ENCODE results near the gene RXRB.

The RXRB gene

DNA sequence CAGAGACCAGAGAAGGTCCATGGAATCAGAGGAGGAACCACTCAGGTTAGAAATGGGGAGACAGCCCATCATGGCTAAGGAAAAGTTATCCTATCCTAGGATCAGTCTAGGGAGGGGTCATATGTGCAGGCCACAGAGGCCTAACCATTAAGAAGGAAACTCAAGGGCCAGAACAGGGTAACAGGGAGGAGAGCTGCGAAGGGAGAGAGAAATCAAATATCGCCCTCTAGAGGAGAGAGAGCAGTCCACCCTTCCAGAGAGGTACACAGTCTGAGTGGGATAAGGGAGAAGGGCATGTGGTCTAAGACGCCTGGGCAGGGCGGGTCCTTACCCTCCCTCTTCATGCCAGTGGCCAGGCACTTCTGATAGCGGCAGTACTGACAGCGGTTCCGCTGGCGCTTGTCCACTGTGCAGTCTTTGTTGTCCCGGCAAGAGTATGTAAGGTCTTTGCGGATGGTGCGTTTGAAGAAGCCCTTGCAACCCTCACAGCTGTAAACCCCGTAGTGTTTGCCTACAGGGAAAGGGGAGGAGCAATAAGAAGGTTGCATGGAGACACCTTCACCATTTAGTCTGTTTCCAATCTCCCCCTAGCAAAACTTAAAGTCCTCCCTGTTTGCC lies 2.9 kb downstream of the RXRB start:
- peak; percentile 80 for DNase-seq (ENCODE audit: low spot score)

DNA sequence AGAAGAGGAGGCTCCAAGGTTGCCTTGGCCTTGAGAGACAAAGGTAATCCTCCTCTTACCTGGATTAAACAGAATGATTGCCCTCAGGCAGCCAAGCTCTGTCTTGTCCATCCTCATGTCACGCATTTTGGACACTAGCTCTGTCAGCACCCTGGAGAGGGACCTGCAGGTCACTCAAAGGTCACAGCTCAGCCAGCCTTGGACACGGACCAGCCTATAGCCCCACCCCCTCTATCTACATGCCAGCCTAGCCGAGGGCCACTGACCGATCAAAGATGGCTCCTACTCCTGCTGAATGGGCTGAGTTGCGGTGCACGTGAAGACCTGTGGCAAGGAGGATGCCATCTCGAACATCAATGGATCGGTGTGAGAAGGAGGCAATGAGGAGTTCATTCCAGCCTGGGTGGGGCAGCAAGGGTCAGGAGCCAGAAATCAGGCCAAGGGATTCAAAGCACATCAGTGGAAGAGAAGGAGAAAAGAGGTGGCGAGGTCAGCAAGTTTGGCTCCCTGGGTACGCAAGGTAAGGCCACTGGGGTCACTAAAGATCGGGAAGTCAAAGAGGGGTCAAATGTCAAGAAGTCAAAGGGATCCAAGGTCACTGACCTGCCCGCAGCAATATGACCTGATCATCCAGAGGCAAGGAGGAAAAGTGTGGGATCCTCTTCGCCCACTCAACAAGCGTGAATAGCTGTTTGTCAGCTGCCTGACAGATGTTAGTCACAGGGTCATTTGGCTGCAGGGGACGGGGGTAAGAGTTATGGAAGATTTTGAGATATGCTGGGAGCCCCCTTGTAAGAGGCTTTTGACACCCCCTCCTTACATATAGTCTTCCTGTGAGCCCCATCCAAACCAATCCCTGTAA lies 4.9 kb downstream of the RXRB start:
- DNase-seq (ENCODE audit: low spot score), result no peak

DNA sequence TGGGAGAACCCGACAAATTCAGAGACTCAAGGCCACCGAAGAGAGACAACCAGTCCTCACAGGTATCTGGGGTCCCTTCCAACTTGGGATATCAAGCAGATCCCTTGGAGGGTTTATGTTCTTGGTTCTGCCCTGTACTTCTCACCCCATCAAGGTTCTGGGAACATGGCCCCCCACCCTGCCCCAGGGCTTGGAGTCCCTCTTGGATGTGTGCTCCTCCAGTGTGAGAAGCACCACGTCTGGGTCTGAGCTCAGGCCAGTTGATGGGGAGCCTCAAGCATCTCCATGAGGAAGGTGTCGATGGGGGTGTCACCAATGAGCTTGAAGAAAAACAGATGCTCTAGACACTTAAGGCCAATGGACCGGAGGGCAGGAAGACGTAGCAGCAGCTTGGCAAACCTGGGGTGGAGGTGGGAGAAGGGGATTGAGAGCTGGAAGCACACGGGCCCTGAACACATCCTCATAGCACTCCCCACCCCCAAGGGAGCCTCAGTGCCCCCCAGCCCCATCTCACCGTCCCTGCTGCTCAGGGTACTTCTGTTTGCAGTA lies 6.0 kb downstream of the RXRB start:
- DNase-seq (ENCODE audit: low spot score), result no peak

DNA sequence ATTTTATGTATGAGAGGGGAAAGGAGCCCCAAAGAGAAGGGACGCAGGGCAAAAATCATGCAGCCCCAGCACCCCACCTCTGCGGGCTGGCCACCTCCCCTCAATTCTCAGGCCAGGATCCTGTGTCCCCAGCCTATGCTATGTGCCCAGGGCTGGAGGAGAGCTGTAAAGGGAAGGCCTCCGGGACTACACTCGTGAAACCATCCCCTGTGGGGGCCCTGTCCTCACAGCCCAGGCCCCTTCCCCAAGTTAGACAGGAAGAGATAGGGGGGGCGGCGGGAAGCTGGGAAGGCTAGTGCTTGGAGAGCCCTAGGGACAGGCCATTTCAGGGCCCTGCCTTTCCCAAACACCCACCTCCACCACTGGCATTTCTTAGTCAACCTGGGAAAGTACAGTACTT lies 6.8 kb downstream of the RXRB start:
- no peak for DNase-seq (ENCODE audit: low spot score)

DNA sequence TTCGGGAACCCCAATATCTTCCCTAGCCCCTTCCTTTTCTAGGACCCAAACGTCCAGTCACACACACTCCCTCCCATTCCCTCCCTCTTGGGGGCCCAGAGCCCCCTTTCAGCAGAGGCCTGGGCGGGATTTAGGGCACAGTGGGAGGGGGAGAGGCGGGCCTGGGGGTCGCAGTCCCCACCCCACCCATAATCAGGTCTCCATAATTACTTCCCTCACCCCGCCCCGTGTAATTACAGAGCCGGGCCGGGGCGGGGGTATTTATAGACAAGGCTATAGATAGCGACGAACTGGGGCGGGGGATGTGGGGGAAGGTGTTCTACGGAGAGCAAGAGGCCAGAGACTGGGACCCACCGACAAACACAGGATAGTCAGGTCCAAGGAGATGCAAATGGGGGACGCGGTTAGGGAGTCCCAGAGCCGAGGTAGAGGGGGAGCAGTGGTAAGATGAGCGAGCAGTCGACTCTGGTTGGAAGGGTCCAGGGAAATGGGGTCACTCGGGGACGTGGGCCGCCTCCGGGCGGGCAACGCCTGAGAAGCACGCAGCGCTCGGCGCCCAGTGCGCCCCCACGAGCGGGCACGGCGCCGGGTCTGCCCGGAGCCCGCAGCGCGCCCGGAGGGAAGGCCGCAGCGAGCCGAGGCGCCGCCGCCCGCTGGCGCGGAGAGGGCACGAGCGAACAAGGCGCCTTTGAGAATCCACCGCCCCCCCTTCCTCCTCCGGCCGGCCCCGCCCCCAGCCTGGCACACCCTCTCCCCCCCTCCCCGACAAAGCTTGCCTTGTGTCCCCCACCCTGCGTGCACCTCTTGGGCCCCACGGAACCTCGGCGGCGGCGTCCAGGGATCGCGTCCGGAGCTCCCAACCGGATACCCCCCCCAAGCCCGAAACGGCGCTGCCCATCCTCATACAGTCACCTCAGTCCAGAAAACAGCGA lies 7.5 kb downstream of the RXRB start:
- DNase-seq (ENCODE audit: low spot score), result peak; percentile 68

DNA sequence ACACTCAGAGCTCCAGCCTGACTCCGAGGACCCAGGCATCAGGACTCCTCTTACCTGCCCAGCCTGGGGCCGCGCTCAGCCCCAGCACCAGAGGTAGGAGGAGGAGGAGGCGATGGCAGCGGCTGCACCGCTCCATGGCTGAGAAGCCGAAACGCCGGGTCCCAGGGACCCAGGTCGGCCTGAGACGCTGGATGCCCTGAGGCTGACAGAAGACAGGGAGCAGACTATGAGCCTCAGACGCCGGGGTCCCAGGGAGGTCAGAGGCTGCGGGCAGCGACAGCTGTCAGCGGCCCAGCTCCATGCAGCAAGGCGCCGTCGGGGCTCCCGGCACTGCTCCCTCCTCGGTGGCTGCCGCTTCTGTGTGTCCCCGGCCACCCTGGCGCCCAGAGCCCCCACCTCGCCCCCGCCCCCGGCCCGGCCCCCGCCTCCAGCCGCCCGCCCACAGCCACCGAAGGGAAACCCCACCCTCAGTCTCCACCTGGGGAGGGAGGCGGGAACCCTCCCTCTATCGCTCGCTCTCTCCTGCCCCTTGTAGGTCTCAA lies 8.3 kb downstream of the RXRB start, which contains the start of gene COL11A2:
Gene COL11A2 (minus strand): TSS at position 363 of the 542 bp plus-strand sequence. CDS start 227 bp downstream, at position 136.
- DNase-seq (ENCODE audit: low spot score), result no peak

DNA sequence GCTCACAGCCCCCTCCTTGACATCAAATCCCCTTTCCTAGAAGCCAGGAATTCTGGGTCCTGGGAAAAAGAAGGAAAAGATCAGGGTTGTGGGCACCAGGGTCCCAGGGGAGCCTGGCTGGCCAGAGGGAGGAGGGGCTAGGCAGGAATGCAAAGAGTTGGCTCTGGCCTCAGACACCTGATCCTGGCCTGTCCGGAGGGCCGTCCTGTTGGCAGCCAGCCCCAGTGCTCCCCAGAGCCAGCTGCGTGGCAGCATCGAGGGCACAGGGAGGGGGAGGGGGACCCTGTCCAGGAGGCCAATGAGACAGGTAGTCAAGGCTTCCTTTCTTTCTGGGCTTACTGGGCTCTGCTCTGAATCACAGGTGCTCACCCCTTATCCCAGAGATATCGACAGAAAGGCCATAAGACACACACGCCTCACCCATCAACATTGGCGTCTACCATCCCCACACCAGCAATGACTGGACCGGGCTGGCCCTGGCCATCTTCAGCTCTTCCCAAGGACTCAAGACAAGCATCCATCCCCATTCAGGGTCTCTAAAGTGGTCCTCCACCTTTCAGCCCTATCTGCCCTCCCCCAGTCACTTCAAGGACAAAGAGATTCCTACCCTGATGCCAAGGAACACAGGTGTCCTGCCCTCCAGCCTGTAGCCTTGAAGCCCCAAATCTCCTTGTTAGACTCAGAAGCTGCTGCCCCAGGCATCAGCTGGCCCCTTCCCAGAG lies 8.9 kb downstream of the RXRB start:
- no peak for DNase-seq (ENCODE audit: low spot score)

DNA sequence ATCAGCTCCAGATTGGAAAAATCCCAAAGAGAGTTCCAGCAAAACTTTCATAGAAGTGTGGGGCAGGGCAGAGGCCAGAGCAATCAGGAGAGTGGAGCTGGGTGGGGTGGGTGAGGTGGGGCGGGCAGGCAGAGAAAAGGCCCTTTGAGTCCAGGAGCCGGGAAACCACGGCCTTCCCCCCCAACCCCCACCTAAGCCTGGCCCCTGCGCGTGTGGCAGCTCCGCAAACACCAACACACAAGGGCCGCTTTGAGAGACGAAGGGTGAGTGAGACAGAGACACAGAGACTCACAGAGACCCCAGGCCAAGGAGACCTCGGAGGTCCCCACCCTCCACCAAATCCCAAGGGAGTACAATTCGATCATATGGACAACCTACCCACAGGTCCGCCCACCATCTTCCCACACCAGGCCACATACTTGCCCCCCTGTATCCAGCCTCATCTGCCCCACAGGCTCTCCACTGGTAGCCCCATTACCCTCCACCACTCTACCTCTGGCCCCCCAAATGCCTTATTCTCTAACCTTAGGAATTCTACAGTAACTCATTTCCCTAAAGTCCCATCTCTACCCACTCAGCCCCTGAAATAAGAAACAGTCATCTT lies 9.9 kb downstream of the RXRB start:
- no peak for DNase-seq (ENCODE audit: low spot score)

DNA sequence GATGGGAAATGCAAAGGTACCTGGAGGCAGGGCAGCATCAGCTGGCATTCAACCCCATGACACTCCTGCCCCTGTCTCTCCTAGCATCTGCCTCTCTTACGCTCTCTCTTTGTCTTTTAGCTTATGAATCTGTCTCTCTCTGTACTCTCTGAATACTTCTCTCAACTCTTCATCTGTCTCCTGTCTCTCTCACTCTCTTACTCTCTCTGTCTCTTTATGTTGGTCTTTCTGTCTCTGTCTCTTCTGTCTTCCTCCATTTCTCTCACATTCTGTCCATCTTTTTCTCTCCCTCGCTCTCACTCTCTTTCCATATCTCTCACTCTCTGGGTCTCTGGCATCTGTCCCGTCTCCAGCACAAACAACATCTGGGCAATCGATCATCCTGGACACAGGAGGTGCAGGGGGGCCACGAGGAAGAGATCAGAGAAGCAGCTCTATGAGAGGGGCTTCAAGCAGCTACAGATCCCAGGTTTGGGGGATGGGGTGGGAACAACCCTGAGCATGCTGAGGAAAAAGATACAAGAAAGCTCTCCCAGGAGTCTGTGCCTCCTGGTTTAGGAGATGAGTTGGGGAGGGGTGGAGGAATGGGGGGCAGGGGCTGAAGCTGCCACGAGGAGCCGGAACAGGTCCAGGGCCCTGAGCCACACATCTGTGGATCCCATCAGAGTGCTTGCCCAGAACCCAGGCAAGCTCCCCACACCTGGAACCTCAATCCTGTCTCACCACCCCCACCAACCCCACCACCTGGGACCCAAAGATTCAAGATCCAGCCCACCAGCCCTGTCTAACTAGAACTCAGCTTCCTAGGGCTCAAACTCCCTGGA lies 10.6 kb downstream of the RXRB start:
- DNase-seq (ENCODE audit: low spot score), result no peak

DNA sequence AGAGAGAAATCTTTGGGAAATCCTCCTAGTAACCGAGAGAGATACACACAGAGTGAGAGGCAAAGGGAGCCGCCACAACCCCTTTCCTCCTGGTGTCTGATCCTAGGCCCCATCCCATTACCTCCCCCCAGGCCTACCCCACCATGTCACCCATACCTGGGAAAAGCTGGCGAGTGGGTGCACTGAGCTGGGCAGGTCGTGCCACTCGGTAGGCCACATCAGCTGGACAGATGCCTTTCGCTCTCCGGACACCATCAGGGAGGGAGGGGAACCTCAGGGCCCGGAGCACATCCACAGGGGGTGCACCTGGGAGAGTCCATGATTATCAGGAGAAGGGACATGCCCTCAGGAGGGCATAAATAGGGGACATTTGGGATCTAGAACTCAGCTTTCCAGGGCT lies 11.3 kb downstream of the RXRB start:
- no peak for DNase-seq (ENCODE audit: low spot score)

DNA sequence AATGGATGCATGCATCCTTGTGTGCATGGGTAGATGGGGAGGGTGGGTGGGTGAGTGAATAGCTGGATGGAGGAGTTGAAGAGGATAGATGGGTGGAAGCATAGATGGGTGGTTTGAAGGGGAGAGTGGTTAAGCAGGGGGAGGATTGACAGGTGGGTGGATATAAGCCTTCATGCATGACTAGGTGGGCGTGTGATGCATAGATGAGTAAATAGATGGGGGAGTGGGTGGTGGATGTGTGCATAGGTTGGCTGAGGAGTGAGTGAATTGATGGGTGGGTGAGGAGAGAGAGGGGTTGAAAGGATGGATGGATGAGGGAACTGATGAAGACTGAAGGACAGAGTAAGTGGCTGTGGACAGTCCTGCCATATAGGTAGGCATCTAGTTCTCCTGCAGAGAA lies 12.7 kb downstream of the RXRB start:
- DNase-seq (ENCODE audit: low spot score), result no peak

DNA sequence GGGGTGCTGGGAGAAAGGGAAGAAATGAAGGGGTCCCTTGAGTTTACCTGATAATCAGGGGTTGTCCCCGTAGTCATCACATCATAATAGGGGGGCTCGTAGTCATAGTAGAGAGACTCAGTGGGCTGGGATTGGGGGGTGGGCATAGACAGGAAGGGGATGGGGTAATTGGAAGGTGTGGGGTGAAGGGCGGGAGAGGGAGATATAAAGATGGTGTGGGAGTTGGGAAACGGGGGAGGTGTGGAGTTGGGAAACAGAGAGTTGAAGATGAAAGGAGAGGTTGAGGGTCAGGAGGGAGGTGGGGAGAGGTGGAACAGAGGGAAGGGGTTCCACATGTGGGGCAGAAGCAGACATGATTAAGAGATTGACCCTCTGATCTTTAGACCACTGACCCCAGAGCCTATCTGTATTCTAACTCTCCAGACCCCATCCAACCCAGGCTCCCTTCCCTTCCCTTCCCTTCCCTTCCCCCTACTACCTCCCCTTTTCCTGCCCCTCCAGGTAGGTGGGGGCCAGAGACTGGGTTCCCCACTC lies 14.7 kb downstream of the RXRB start:
- DNase-seq (ENCODE audit: low spot score), result no peak

DNA sequence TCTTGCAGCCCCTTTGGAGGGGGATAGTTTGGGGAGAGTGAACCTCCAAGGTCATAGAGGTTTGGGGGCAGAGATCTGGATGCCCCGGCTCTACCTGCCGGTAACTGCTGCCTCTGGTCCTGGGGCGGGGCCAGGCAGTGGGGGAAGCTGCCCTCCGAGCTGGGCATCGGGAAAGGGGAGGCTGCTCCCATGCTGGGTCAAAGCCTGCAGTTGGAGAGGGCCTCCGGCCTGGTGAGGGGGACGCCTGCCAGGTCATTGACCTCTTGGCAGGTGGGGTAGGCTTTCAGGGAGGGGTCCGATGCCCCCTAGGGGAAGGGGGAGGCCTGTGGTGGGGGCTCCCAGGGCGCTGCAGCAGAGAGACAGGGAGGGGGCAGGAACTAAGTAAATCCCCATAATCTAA lies 15.3 kb downstream of the RXRB start:
- no peak for DNase-seq (ENCODE audit: low spot score)

DNA sequence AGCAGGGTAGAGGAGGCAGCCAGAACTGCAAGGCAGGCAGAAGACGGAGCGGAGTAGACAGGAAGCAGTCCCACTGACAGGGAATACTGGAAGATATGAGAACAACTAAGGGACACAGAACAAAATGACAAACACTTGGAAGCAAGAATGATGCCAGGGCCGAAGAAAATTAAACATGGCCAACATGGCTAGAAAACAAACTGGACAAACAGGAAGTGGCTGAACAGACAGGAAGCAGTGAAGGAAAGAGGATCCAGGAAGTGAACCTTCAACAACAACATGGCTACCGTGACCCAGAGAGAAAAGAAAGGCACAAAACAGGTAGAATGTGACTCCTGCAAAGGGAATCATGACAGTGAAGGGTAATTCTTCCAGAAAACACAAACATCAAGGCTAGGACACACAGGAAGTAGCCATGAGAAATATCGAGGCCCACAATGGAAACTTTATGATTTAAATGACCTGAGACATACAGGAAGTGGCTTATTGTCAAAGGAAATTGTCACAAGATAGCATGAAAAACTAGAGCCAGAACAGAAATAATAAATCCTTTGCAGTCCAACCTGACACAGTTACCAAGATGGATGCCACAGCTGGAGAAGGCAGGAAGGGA lies 17.3 kb downstream of the RXRB start:
- no peak for DNase-seq (ENCODE audit: low spot score)

DNA sequence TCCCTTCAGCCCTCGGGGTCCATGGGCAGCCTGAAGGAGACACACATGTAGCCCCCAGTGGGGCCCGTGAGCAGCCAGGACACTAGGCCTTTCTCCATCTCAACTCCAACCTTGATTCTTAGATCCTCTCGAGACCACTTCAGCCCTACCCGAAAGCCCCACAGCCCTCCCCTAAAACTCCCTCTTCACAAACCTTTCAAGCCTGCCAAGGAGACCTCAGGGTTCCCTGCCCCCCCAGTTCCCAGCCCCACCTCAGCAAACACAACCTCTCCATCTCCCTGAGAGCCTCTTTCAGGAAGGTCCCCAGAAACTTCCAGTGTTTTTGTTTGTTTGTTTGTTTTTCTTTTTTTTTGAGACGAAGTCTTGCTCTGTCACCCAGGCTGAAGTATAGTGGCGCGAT lies 19.3 kb downstream of the RXRB start:
- DNase-seq (ENCODE audit: low spot score), result no peak

DNA sequence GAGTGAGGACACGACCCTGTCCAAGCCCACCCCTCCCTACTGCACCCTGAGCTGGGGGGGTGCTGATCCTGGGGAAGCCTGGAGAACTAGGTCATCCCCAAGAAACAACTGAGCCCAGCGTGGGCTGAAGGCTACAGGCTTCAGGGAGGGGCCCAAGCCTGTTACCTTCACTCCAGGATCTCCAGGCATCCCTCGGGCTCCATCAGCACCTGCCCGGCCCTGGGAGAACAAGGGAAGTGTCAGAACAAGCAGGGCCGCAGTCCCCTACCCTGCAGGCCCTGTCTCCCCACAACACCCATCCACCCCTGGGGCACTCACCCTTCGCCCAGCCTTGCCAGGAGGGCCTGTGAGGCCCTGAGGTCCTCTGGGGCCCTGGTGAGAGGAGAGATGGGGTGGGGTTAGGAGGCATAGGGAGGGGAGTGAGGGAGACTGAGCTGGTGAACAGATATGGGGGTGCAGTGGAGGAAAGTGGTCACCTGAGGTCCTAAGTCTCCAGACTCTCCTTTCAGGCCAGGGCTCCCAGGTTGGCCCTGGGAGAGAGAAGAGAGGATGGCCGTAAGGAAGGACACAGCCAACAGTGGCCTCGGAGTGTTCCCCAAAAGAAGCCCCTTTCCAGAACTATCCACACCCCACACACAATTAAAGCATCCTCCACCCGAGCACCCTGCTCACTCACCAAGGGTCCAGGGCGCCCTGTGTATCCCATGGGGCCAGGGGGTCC lies 21.6 kb downstream of the RXRB start:
- no peak for DNase-seq (ENCODE audit: low spot score)

DNA sequence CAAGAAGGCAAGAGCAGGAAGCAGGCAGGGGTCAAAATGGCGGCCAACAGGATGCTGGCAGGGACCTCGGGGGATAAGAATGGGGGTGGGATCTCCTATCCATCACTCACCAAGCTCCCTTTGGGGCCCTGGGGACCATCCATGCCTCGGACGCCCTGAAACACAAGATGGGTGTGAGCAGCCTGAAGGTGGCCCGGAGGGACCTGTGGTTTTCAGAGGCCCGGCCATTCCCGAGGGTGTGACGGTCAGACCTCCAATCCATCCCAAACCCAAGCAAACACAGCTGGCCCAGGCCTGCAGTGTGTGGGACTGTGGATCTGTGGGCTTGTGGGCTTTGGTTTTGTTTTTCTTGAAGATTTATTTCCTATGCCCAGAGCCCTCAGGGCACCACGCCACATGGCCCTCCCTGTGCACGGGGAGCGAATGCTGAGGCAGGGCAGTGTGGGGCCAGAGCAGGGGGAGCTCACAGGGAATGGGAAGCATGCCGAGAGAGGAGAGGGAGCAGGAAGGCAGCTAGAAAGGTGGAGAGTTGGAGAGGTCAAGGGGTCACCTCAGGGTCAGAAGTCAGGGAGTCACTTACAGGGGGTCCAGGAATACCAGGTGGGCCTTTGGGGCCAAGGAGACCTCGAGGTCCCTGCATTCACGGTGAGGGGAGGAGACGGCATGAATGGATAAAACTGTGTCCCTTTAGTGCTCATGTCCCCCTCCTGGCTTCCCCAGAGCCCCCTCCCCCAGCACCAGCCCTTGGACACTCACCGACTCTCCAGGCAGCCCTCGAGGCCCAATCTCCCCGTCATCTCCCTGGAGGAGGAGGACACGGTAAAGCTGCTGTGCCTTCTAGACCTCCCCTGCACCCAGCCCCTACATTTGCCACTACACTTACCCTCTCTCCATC lies 22.7 kb downstream of the RXRB start:
- no peak for DNase-seq (ENCODE audit: low spot score)
